HepG2 (cell line): ENCODE results near the gene LIPC.

Experiments
- CREB1 ChIP-seq, 2 experiments: fragments of 450-650 bp in 1 of 2; IDR thresholded peaks; 2 replicates each; pipeline ENCODE4 v1.6.1; 2016 to 2017; ENCODE audit warnings: control low read depth in 1 of 2, mild to moderate bottlenecking in 1 of 2, missing compliant biosample characterization in 1 of 2, missing genetic modification characterization in 1 of 2
- CTCF ChIP-seq: sonication (generic); formaldehyde crosslinking; IDR thresholded peaks from 2 replicates; pipeline ENCODE4 v1.5.0; 2020; ENCODE audit warnings: mild to moderate bottlenecking, missing genetic modification reagents, moderate library complexity
- GATA4 ChIP-seq: sonication (generic); IDR thresholded peaks from 2 replicates; pipeline ENCODE4 v1.6.1; 2016; ENCODE audit warnings: antibody characterized with exemption, low read depth, borderline replicate concordance
- MAX ChIP-seq: IDR thresholded peaks from 2 replicates; pipeline ENCODE4 v1.6.1; 2012; ENCODE audit warnings: inconsistent platforms
- POLR2AphosphoS5 ChIP-seq: IDR thresholded peaks from 2 replicates; pipeline ENCODE4 v1.6.1; 2012; ENCODE audit warnings: low read depth, low read length
- RFX3 ChIP-seq: IDR thresholded peaks from 2 replicates; pipeline ENCODE4 v1.6.1; 2016; ENCODE audit warnings: missing biosample characterization, missing genetic modification reagents
- THRA ChIP-seq: sonication (generic); formaldehyde crosslinking; IDR thresholded peaks from 2 replicates; pipeline ENCODE4 v1.4.0; 2020; ENCODE audit warnings: missing genetic modification reagents, borderline replicate concordance
- ZNF883 ChIP-seq: sonication (generic); formaldehyde crosslinking; IDR thresholded peaks from 2 replicates; pipeline ENCODE4 v1.5.1; 2020; ENCODE audit warnings: mild to moderate bottlenecking, missing genetic modification reagents; ENCODE audit errors: not compliant biosample characterization

GRCh38 chr15:58515807-58516206 is 84.0 kb downstream of the LIPC start:
- TF ChIP-seq GATA4 (no peak), CREB1 (IDR thresholded peaks at IDR 0.05) (no peak), CREB1 (CRISPR knock-in tag; IDR thresholded peaks at IDR 0.05) (no peak), MAX (no peak), CTCF (CRISPR knock-in tag) (no peak), POLR2AphosphoS5 (no peak), RFX3 (CRISPR knock-in tag) (no peak), THRA (no peak), ZNF883 (CRISPR knock-in tag) (no peak)
